GM23338 (cell line): ENCODE results near the gene SORCS3. TPM values are rescaled to one million over a fixed set of nuclear protein-coding genes. Genes with fewer than 3 reads are reported as not detected.

Experiments
- ATAC-seq: fragments of 200-7000 bp; cut with Tn5 transposase; 3 replicates; pipeline ENCODE4 v1.9.1; 2020
- DNase-seq: peaks from one replicate; pipeline ENCODE4 v3.0.0-alpha.2; 2015; ENCODE audit warnings: low spot score
- H2AFZ ChIP-seq: fragments of 200-600 bp; sonication (generic); 2 replicates; pipeline ENCODE4 v1.8.0; 2016; ENCODE audit warnings: antibody characterized with exemption, mild to moderate bottlenecking, moderate library complexity
- H3F3A ChIP-seq: fragments of 200-600 bp; sonication (generic); replicated peaks from 2 replicates; pipeline ENCODE4 v1.8.0; 2017; ENCODE audit warnings: antibody characterized with exemption, mixed run types, low read depth
- H3K27ac ChIP-seq: fragments of 200-600 bp; sonication (generic); 2 replicates; pipeline ENCODE4 v1.6.1; 2016; ENCODE audit warnings: low read depth
- H3K27me3 ChIP-seq: fragments of 200-600 bp; sonication (generic); 2 replicates; pipeline ENCODE4 v1.8.0; 2016; ENCODE audit warnings: mild to moderate bottlenecking, mixed run types, moderate library complexity; ENCODE audit not compliant: insufficient read depth
- H3K36me3 ChIP-seq: fragments of 200-600 bp; sonication (generic); 2 replicates; pipeline ENCODE4 v1.8.0; 2016; ENCODE audit warnings: mild to moderate bottlenecking; ENCODE audit not compliant: insufficient read depth
- H3K4me1 ChIP-seq: fragments of 200-600 bp; sonication (generic); 2 replicates; pipeline ENCODE4 v1.8.0; 2016; ENCODE audit warnings: mild to moderate bottlenecking, moderate library complexity; ENCODE audit not compliant: insufficient read depth
- H3K4me2 ChIP-seq: fragments of 200-600 bp; sonication (generic); 2 replicates; pipeline ENCODE4 v1.7.1; 2017; ENCODE audit warnings: mixed run types
- H3K4me3 ChIP-seq: fragments of 200-600 bp; sonication (generic); 2 replicates; pipeline ENCODE4 v1.6.1; 2016; ENCODE audit warnings: mixed run types
- H3K79me2 ChIP-seq: fragments of 200-600 bp; sonication (generic); replicated peaks from 2 replicates; pipeline ENCODE4 v1.8.0; 2017; ENCODE audit warnings: mild to moderate bottlenecking; ENCODE audit not compliant: insufficient read depth
- H3K9me2 ChIP-seq: fragments of 200-600 bp; sonication (generic); 2 replicates; pipeline ENCODE4 v1.8.0; 2017; ENCODE audit not compliant: insufficient read depth
- H4K20me1 ChIP-seq: fragments of 200-600 bp; sonication (generic); replicated peaks from 2 replicates; pipeline ENCODE4 v1.8.0; 2017; ENCODE audit warnings: mild to moderate bottlenecking; ENCODE audit not compliant: insufficient read depth
- H3K27ac Mint-ChIP-seq: 2 replicates; pipeline ENCODE4 v1.8.0; 2020; ENCODE audit warnings: inconsistent platforms, mild to moderate bottlenecking, moderate library complexity, mixed read lengths
- H3K27me3 Mint-ChIP-seq: 3 replicates; pipeline ENCODE4 v1.8.0; 2022; ENCODE audit warnings: low read depth, mild to moderate bottlenecking, moderate library complexity, mixed read lengths, inconsistent platforms; ENCODE audit not compliant: insufficient read depth, poor library complexity
- H3K36me3 Mint-ChIP-seq: 3 replicates; pipeline ENCODE4 v1.8.0; 2021; ENCODE audit warnings: low read depth, mild to moderate bottlenecking, inconsistent platforms, moderate library complexity, mixed read lengths
- H3K4me1 Mint-ChIP-seq: 3 replicates; pipeline ENCODE4 v1.8.0; 2020; ENCODE audit warnings: mild to moderate bottlenecking, inconsistent platforms, mixed read lengths
- H3K4me3 Mint-ChIP-seq: 3 replicates; pipeline ENCODE4 v1.8.0; 2021; ENCODE audit warnings: moderate library complexity, mild to moderate bottlenecking, inconsistent platforms, mixed read lengths
- H3K9me3 Mint-ChIP-seq: 3 replicates; pipeline ENCODE4 v1.8.0; 2020; ENCODE audit warnings: moderate library complexity, mild to moderate bottlenecking, inconsistent platforms, mixed read lengths
- CREB1 ChIP-seq: fragments of 250-450 bp; sonication (Bioruptor Pico); IDR thresholded peaks from 2 replicates; pipeline ENCODE4 v1.5.0; 2020; ENCODE audit warnings: low read depth, mild to moderate bottlenecking, moderate library complexity
- EZH2 ChIP-seq: fragments of 200-600 bp; sonication (generic); IDR thresholded peaks from one replicate; pipeline ENCODE4 v1.8.0; 2017; ENCODE audit warnings: antibody characterized with exemption, mild to moderate bottlenecking, low read depth; ENCODE audit not compliant: unreplicated experiment
- JUNB ChIP-seq: IDR thresholded peaks from one replicate; pipeline ENCODE4 v1.6.1; 2016; ENCODE audit warnings: antibody characterized with exemption; ENCODE audit not compliant: unreplicated experiment
- NANOG ChIP-seq: IDR thresholded peaks from 2 replicates; pipeline ENCODE4 v1.6.1; 2016; ENCODE audit warnings: antibody characterized with exemption, borderline replicate concordance
- polyA plus RNA-seq: library from polyadenylated mRNA; unstranded; fragments of >200 nt; fragmentation: Nextera tagmentation; extraction: Ambion mirVana; gene quantifications from 2 replicates; pipeline ENCODE4 v1.2.1, GENCODE V29; 2016
- total RNA-seq: library from RNA; depleted of rRNA; stranded (reverse); fragments of >200 nt; shearing (Covaris generic); gene quantifications from 2 replicates; pipeline ENCODE4 v1.2.3, GENCODE V29; 2014
- TF ChIP-seq, protein P1 (sequence below): fragments of 250-450 bp; sonication (Bioruptor Pico); IDR thresholded peaks from 2 replicates; pipeline ENCODE4 v1.5.0; 2020; ENCODE audit warnings: mild to moderate bottlenecking, moderate library complexity
- TF ChIP-seq, protein P2 (sequence below): IDR thresholded peaks from 2 replicates; pipeline ENCODE4 v1.6.1; 2016; ENCODE audit warnings: antibody characterized with exemption

The SORCS3 gene
- total and polyA plus RNA-seq, 2 experiments from 2014 or later: 0.37 to 1.4 TPM

DNA sequence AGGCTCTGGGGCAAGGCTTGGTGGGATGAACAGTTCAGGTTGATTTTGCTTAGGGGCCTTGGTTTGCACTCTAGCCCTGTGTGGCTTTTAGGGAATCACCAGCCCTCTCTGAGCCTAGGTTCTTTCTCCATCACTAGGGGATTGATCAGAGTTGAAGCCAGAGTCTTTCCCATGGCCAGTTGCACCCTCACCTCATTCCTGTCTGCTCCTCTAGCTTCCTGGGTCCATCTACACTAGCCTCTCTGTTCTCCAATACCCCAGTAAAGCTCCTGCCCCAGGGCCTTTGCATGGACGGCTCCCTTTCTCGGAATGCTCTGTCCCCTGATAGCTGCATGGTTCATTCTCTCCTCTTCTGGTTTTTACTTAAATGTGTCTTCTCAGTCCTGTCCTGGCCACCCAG, 40.4 kb downstream of the SORCS3 start:
- ATAC-seq (no peak; the same call in 2 of the 3 replicates), DNase-seq (no peak)
- Mint-ChIP-seq H3K4me1 (peaks cover 3% of the 10 kb centered on the region; the same call in 1 of the 3 replicates), H3K36me3 (no peaks in the 10 kb centered on the region), H3K27ac (no peak overlapping the region), H3K9me3 (no peaks in the 10 kb centered on the region), H3K4me3 (peak overlapping the region; percentile 79), H3K27me3 (peaks cover 4% of the 10 kb centered on the region)
- peak overlapping the region; percentile 60 for H3K4me3 ChIP-seq
- H3K4me1 ChIP-seq: 0 out of 2 replicates have a peak, but pooled peaks cover 5% of the 10 kb centered on the region
- H4K20me1 ChIP-seq: no peaks in the 10 kb centered on the region
- peak overlapping the region; percentile 91 for H3K4me2 ChIP-seq
- peak overlapping the region; percentile 99 for H2AFZ ChIP-seq
- H3K27ac ChIP-seq: no peak overlapping the region
- H3K36me3 ChIP-seq: no peaks in the 10 kb centered on the region
- no peaks in the 10 kb centered on the region for H3F3A ChIP-seq
- TF ChIP-seq EZH2 (no peak), CREB1 (CRISPR knock-in tag) (no peak), JUNB (no peak), NANOG (no peak)
- TF ChIP-seq, protein P1, sequence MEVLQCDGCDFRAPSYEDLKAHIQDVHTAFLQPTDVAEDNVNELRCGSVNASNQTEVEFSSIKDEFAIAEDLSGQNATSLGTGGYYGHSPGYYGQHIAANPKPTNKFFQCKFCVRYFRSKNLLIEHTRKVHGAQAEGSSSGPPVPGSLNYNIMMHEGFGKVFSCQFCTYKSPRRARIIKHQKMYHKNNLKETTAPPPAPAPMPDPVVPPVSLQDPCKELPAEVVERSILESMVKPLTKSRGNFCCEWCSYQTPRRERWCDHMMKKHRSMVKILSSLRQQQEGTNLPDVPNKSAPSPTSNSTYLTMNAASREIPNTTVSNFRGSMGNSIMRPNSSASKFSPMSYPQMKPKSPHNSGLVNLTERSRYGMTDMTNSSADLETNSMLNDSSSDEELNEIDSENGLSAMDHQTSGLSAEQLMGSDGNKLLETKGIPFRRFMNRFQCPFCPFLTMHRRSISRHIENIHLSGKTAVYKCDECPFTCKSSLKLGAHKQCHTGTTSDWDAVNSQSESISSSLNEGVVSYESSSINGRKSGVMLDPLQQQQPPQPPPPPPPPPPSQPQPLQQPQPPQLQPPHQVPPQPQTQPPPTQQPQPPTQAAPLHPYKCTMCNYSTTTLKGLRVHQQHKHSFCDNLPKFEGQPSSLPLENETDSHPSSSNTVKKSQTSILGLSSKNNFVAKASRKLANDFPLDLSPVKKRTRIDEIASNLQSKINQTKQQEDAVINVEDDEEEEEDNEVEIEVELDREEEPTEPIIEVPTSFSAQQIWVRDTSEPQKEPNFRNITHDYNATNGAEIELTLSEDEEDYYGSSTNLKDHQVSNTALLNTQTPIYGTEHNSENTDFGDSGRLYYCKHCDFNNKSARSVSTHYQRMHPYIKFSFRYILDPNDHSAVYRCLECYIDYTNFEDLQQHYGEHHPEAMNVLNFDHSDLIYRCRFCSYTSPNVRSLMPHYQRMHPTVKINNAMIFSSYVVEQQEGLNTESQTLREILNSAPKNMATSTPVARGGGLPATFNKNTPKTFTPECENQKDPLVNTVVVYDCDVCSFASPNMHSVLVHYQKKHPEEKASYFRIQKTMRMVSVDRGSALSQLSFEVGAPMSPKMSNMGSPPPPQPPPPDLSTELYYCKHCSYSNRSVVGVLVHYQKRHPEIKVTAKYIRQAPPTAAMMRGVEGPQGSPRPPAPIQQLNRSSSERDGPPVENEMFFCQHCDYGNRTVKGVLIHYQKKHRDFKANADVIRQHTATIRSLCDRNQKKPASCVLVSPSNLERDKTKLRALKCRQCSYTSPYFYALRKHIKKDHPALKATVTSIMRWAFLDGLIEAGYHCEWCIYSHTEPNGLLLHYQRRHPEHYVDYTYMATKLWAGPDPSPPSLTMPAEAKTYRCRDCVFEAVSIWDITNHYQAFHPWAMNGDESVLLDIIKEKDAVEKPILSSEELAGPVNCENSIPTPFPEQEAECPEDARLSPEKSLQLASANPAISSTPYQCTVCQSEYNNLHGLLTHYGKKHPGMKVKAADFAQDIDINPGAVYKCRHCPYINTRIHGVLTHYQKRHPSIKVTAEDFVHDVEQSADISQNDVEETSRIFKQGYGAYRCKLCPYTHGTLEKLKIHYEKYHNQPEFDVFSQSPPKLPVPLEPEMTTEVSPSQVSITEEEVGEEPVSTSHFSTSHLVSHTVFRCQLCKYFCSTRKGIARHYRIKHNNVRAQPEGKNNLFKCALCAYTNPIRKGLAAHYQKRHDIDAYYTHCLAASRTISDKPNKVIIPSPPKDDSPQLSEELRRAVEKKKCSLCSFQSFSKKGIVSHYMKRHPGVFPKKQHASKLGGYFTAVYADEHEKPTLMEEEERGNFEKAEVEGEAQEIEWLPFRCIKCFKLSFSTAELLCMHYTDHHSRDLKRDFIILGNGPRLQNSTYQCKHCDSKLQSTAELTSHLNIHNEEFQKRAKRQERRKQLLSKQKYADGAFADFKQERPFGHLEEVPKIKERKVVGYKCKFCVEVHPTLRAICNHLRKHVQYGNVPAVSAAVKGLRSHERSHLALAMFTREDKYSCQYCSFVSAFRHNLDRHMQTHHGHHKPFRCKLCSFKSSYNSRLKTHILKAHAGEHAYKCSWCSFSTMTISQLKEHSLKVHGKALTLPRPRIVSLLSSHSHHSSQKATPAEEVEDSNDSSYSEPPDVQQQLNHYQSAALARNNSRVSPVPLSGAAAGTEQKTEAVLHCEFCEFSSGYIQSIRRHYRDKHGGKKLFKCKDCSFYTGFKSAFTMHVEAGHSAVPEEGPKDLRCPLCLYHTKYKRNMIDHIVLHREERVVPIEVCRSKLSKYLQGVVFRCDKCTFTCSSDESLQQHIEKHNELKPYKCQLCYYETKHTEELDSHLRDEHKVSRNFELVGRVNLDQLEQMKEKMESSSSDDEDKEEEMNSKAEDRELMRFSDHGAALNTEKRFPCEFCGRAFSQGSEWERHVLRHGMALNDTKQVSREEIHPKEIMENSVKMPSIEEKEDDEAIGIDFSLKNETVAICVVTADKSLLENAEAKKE (CRISPR knock-in tag): no peak
- TF ChIP-seq, protein P2, sequence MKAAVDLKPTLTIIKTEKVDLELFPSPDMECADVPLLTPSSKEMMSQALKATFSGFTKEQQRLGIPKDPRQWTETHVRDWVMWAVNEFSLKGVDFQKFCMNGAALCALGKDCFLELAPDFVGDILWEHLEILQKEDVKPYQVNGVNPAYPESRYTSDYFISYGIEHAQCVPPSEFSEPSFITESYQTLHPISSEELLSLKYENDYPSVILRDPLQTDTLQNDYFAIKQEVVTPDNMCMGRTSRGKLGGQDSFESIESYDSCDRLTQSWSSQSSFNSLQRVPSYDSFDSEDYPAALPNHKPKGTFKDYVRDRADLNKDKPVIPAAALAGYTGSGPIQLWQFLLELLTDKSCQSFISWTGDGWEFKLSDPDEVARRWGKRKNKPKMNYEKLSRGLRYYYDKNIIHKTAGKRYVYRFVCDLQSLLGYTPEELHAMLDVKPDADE: no peak
- H3K27me3 ChIP-seq: peaks cover 5% of the 10 kb centered on the region; the same call in 1 of the 2 replicates
- H3K79me2 ChIP-seq: no peaks in the 10 kb centered on the region
- 0 out of 2 replicates have a peak, but pooled peaks cover 8% of the 10 kb centered on the region for H3K9me2 ChIP-seq
